ENCODE measurements around the gene FAHD2B. TPM values are rescaled to one million over a fixed set of nuclear protein-coding genes. Genes with fewer than 3 reads are reported as not detected.
"Not testable (repeated sequence)": the region's sequence is repeated elsewhere in the genome, so short reads cannot be mapped to it uniquely, and the experiment has no call there.

The FAHD2B gene
- polyA plus RNA-seq, 1 donor (not counting 4 experiments of a cell fraction or from before 2014, with no cell fraction given) = 6.3 TPM

- H3K9me3 ChIP-seq (ENCODE audit: control insufficient read depth, low read depth, low read length); H3K27ac ChIP-seq (ENCODE audit: control insufficient read depth, insufficient read depth, low read length); H3K9me1 ChIP-seq (ENCODE audit: control insufficient read depth, extremely low read depth, insufficient read depth, low read length); H2AFZ ChIP-seq (ENCODE audit: control insufficient read depth, low read length); H3K4me2 ChIP-seq (ENCODE audit: control insufficient read depth, extremely low read depth, insufficient read depth, low read depth, low read length); H3K4me3 ChIP-seq (ENCODE audit: control insufficient read depth in 2 of 3, extremely low read depth in 1 of 3, insufficient read depth in 2 of 3, low read depth in 1 of 3, low read length in 3 of 3); H3K27me3 ChIP-seq (ENCODE audit: control insufficient read depth, extremely low read depth, insufficient read depth, low read length); DNase-seq (ENCODE audit: low read depth, low spot score); H3K4me1 ChIP-seq (ENCODE audit: control insufficient read depth, extremely low read depth, insufficient read depth, low read length); H3K79me2 ChIP-seq (ENCODE audit: control insufficient read depth, insufficient read depth, low read length); FAIRE-seq; H3K36me3 ChIP-seq (ENCODE audit: control insufficient read depth in 2 of 2, extremely low read depth in 1 of 2, insufficient read depth in 2 of 2, low read length in 2 of 2); dilution Hi-C loops (cut with MboI; ENCODE audit: extremely low pct_ligation_motif_present, low sequenced_read_pairs); H4K20me1 ChIP-seq (ENCODE audit: control insufficient read depth, extremely low read depth, insufficient read depth, low read length); H3K9ac ChIP-seq (ENCODE audit: control insufficient read depth, extremely low read depth, insufficient read depth, low read length): not testable (repeated sequence)
Measured at GRCh38 chr2:97106878-97107277, 12.2 kb upstream of the FAHD2B start.

DNA sequence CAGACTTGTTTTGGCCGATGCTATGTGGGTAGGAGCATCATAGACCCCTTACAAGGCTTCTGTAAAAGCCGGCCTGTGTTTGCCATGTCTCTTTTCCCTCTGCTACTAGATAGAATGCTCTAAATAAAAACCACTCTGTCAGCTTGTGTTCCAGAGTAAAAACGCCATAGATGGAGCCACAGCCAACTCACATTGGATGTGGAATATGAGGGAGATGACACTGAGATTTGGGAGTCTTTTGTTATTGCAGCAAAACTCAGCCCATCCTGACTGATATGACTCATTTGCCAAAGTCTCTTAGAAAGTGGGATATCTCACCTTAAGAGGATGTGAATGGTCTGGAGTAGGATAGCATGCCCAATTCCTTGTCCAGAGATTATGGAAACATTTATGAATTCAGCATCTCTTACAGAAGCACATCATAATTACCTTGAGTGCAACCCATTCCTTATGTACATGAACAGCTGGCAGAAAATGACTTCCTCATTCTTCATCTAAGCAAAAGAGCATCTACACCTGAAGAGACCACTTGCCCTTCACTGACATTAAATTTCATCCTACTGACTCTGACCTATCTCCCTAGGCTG, 4.2 kb upstream of the FAHD2B start:
- H2AFZ ChIP-seq (ENCODE audit: control insufficient read depth, low read length); H3K4me3 ChIP-seq (ENCODE audit: control insufficient read depth in 2 of 3, extremely low read depth in 1 of 3, insufficient read depth in 2 of 3, low read depth in 1 of 3, low read length in 3 of 3); H3K4me2 ChIP-seq (ENCODE audit: control insufficient read depth, extremely low read depth, insufficient read depth, low read depth, low read length); H3K27me3 ChIP-seq (ENCODE audit: control insufficient read depth, extremely low read depth, insufficient read depth, low read length); H4K20me1 ChIP-seq (ENCODE audit: control insufficient read depth, extremely low read depth, insufficient read depth, low read length); dilution Hi-C loops (cut with MboI; ENCODE audit: extremely low pct_ligation_motif_present, low sequenced_read_pairs); H3K79me2 ChIP-seq (ENCODE audit: control insufficient read depth, insufficient read depth, low read length); FAIRE-seq; DNase-seq (ENCODE audit: low read depth, low spot score); H3K9ac ChIP-seq (ENCODE audit: control insufficient read depth, extremely low read depth, insufficient read depth, low read length); H3K27ac ChIP-seq (ENCODE audit: control insufficient read depth, insufficient read depth, low read length); H3K9me3 ChIP-seq (ENCODE audit: control insufficient read depth, low read depth, low read length); H3K36me3 ChIP-seq (ENCODE audit: control insufficient read depth in 2 of 2, extremely low read depth in 1 of 2, insufficient read depth in 2 of 2, low read length in 2 of 2); H3K4me1 ChIP-seq (ENCODE audit: control insufficient read depth, extremely low read depth, insufficient read depth, low read length); H3K9me1 ChIP-seq (ENCODE audit: control insufficient read depth, extremely low read depth, insufficient read depth, low read length): not testable (repeated sequence)

DNA sequence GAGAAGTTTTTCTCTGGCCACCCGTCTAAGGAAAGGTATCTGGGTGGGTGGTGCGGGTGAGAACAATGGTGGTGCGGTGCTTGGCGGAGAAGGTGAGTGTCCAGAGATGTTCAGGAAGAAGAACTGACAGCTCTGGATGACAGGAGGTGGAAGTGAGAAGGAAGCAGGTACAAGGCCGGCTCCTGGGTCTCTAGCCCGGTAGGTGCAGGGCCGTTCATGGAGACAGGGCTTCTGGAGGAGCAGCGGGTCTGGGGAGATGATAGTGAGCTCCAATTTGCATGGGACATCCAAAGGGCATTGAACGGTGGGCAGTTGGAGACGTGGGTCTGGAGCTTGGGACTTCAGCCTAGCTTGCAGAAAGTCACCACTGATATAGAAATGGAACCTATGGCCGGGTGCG, 979 bp upstream of the FAHD2B start:
- no peak overlapping the region for H2AFZ ChIP-seq (ENCODE audit: control insufficient read depth, low read length)
- no peak overlapping the region for H3K9ac ChIP-seq (ENCODE audit: control insufficient read depth, extremely low read depth, insufficient read depth, low read length)
- H3K4me3 ChIP-seq (ENCODE audit: control insufficient read depth in 2 of 3, extremely low read depth in 1 of 3, insufficient read depth in 2 of 3, low read depth in 1 of 3, low read length in 3 of 3) = no peak overlapping the region
- dilution Hi-C loops (cut with MboI; ENCODE audit: extremely low pct_ligation_motif_present, low sequenced_read_pairs) = no loop called here
- H3K9me3 ChIP-seq (ENCODE audit: control insufficient read depth, low read depth, low read length) = no peaks in the 10 kb centered on the region
- FAIRE-seq = no peak
- no peak for DNase-seq (ENCODE audit: low read depth, low spot score)
- H3K27ac ChIP-seq (ENCODE audit: control insufficient read depth, insufficient read depth, low read length) = no peak overlapping the region
- H4K20me1 ChIP-seq (ENCODE audit: control insufficient read depth, extremely low read depth, insufficient read depth, low read length) = no peaks in the 10 kb centered on the region
- no peaks in the 10 kb centered on the region for H3K27me3 ChIP-seq (ENCODE audit: control insufficient read depth, extremely low read depth, insufficient read depth, low read length)
- H3K4me2 ChIP-seq (ENCODE audit: control insufficient read depth, extremely low read depth, insufficient read depth, low read depth, low read length) = no peak overlapping the region
- H3K9me1 ChIP-seq (ENCODE audit: control insufficient read depth, extremely low read depth, insufficient read depth, low read length) = no peaks in the 10 kb centered on the region
- TF ChIP-seq CTCF (optimal IDR thresholded peaks at IDR 0.05 in 1 of 3, IDR thresholded peaks at IDR 0.05 in 1 of 3, conservative IDR thresholded peaks at IDR 0.05 in 1 of 3; ENCODE audit: extremely low read depth in 1 of 3, insufficient read depth in 2 of 3, low read length in 3 of 3) (no peak), EZH2 (IDR thresholded peaks at IDR 0.05; ENCODE audit: low read length) (no peak)
- H3K36me3 ChIP-seq (ENCODE audit: control insufficient read depth in 2 of 2, extremely low read depth in 1 of 2, insufficient read depth in 2 of 2, low read length in 2 of 2) = no peaks in the 10 kb centered on the region
- no peaks in the 10 kb centered on the region for H3K4me1 ChIP-seq (ENCODE audit: control insufficient read depth, extremely low read depth, insufficient read depth, low read length)
- H3K79me2 ChIP-seq (ENCODE audit: control insufficient read depth, insufficient read depth, low read length) = no peaks in the 10 kb centered on the region

DNA sequence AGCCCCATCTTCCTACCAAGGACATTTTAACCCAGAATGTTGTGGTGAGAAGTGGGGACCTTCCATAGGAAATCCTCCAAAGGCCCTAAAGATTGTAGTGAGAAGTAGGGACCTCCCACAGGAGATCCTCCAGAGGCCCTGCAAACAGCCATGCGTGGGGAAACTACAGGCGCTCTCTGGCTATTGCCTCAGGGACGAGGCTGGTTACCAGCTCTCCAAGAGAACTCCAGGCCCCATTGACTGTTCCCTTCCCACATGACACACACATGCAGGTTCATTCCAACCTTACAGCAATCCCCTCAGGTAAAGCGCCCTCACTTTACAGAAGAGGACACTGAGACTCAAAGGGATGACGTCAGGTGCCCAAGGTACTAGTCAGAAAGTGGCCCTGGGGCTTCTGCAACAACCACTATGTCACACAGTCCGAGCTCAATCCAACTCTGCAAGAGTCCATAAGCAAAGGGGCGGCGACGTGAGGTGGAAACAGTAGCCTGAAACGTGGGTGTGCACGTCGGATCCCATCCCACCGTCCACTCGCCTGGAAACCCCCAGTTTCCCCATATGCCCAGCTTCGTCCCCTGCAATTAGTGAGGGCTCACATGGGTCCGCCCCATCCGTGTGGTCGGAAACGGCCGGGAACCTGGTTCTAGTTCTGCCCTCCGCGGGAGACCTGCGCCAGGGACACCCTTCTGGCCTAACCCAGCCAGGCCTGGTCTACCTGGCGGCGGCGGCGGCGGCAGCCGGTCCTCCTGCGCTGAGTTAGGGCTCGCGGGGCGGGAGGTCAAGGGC, 505 bp downstream of the FAHD2B start:
- H3K79me2 ChIP-seq (ENCODE audit: control insufficient read depth, insufficient read depth, low read length); H3K36me3 ChIP-seq (ENCODE audit: control insufficient read depth in 2 of 2, extremely low read depth in 1 of 2, insufficient read depth in 2 of 2, low read length in 2 of 2); H3K9me1 ChIP-seq (ENCODE audit: control insufficient read depth, extremely low read depth, insufficient read depth, low read length); H3K4me1 ChIP-seq (ENCODE audit: control insufficient read depth, extremely low read depth, insufficient read depth, low read length); H3K27me3 ChIP-seq (ENCODE audit: control insufficient read depth, extremely low read depth, insufficient read depth, low read length); H4K20me1 ChIP-seq (ENCODE audit: control insufficient read depth, extremely low read depth, insufficient read depth, low read length); H3K27ac ChIP-seq (ENCODE audit: control insufficient read depth, insufficient read depth, low read length); dilution Hi-C loops (cut with MboI; ENCODE audit: extremely low pct_ligation_motif_present, low sequenced_read_pairs); FAIRE-seq; DNase-seq (ENCODE audit: low read depth, low spot score); H3K4me2 ChIP-seq (ENCODE audit: control insufficient read depth, extremely low read depth, insufficient read depth, low read depth, low read length); H3K9me3 ChIP-seq (ENCODE audit: control insufficient read depth, low read depth, low read length); H3K9ac ChIP-seq (ENCODE audit: control insufficient read depth, extremely low read depth, insufficient read depth, low read length); H2AFZ ChIP-seq (ENCODE audit: control insufficient read depth, low read length): not testable (repeated sequence)
- H3K4me3 ChIP-seq (ENCODE audit: control insufficient read depth in 2 of 3, extremely low read depth in 1 of 3, insufficient read depth in 2 of 3, low read depth in 1 of 3, low read length in 3 of 3) = peak overlapping the region in 1 of 3 experiments; percentile 29

Data from keratinocyte (primary cell).